AG04450 (cell line): ENCODE data around the gene FMO2. TPM values are rescaled to one million over a fixed set of nuclear protein-coding genes. Genes with fewer than 3 reads are reported as not detected.

Experiments used
- CTCF ChIA-PET: fragments of 300-600, 350-600 bp; formaldehyde crosslinking; extraction: SDS; loops from one replicate; lab custom pipeline; 2022; ENCODE audit warnings: antibody characterized with exemption, inconsistent platforms; lab: Charles Lee
- POLR2A ChIA-PET: fragments of 350-600 bp; formaldehyde crosslinking; extraction: SDS; loops from one replicate; lab custom pipeline; 2021; ENCODE audit warnings: antibody characterized with exemption, inconsistent platforms; lab: Yijun Ruan, JAX
- DNase-seq: peaks from one replicate; pipeline ENCODE4 v3.0.0-alpha.2; 2011; ENCODE audit warnings: low read depth, low spot score
- H3K27ac ChIP-seq: one replicate; pipeline ENCODE4 v1.5.1; 2012; ENCODE audit warnings: low read depth, low read length, control low read depth
- H3K27me3 ChIP-seq: one replicate; pipeline ENCODE4 v1.6.0; 2012; ENCODE audit warnings: low read length; ENCODE audit not compliant: control insufficient read depth, insufficient read depth
- H3K4me3 ChIP-seq: 2 replicates; pipeline ENCODE4 v1.5.1; 2011; ENCODE audit warnings: mild to moderate bottlenecking, low read depth, low read length, control low read depth
- H3K9me3 ChIP-seq: 2 replicates; pipeline ENCODE4 v1.5.1; 2012; ENCODE audit warnings: low read length; ENCODE audit not compliant: control insufficient read depth, insufficient read depth
- polyA plus RNA-seq: library from polyadenylated mRNA; depleted of rRNA; stranded (reverse); fragments of >200 nt; gene quantifications from 2 replicates; pipeline ENCODE4 v1.2.3, GENCODE V29; 2011
- TF ChIP-seq, protein P1 (sequence below): IDR thresholded peaks from 2 replicates; pipeline ENCODE4 v1.5.1; 2011; ENCODE audit warnings: low read depth, low read length, control low read depth, inconsistent platforms

Gene FMO2
- polyA plus RNA-seq, 1 experiment, result 2.6 TPM

DNA sequence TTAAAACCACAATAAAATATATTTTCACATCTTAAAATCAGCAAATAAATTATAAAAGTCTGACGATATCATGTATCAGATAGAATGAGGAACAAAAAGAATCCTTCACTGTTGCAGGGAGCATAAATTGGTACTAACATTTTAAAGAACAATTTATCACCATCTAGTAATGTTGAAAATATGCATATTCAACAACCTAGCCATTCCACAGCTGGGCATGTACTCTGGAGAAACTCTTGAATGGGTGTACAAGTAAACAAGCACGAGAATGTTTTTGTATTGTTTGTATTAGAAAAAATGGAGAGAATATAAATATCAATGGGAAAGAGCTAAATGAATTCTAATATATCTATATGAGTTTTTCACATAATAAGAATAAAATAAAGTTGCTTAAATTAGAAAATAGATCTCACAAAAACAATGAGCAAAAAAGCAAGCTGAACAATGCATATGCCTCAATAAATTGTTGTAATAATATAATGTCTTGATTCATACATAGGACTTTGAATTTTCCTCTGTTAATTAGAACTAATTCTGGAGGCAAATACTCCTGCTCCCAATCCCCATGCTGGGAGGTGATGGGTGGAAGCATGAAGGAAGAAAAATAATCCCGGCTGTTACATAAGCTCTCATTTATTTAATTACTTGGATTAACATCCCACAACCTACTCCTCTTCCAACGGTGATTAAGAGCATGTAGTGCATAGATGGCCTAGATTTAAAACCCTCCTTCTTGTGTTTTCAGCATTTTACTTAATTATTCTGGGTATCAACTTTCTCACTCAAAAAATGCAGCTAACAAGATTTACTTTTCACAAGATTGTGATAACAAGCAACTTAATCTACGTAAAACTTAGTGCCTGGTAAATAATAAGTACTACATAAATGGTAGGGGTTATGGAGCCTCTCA lies 5.5 kb upstream of the FMO2 start:
- ChIA-PET POLR2A (no interaction called here), CTCF (interaction anchor here (1.1 to 1.4 kb wide), 2 partner anchors 10 to 66 kb away, joined by 3 to 6 read pairs; no protein-coding TSS in a partner anchor)
- no peak for DNase-seq
- no peak overlapping the region for H3K4me3 ChIP-seq
- H3K27ac ChIP-seq, result no peak overlapping the region
- TF ChIP-seq, protein P1, sequence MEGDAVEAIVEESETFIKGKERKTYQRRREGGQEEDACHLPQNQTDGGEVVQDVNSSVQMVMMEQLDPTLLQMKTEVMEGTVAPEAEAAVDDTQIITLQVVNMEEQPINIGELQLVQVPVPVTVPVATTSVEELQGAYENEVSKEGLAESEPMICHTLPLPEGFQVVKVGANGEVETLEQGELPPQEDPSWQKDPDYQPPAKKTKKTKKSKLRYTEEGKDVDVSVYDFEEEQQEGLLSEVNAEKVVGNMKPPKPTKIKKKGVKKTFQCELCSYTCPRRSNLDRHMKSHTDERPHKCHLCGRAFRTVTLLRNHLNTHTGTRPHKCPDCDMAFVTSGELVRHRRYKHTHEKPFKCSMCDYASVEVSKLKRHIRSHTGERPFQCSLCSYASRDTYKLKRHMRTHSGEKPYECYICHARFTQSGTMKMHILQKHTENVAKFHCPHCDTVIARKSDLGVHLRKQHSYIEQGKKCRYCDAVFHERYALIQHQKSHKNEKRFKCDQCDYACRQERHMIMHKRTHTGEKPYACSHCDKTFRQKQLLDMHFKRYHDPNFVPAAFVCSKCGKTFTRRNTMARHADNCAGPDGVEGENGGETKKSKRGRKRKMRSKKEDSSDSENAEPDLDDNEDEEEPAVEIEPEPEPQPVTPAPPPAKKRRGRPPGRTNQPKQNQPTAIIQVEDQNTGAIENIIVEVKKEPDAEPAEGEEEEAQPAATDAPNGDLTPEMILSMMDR, result no peak
- H3K27me3 ChIP-seq, result no peaks in the 10 kb centered on the region
- no peaks in the 10 kb centered on the region for H3K9me3 ChIP-seq

DNA sequence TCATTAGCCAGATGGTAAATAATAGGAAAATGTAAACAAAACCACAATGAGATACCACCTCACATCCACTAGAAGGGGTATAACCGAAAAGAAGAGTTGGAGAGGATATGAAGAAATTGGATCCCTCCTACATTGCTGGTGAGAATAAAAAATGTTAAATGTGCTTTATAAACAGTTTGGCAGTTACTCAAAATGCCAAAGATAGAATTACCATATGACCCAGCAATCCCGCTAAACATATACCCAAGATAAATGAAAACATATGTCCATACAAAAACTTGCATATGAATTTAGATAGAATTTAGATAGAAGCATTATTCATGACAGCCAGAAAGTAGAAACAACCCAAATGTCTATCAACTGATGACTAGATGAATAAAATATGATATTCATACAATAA lies 4.4 kb upstream of the FMO2 start:
- CTCF ChIA-PET, result interaction anchor here (1.4 kb wide), 1 partner anchor 9 kb away, joined by 6 read pairs; no protein-coding TSS in a partner anchor
- no peaks in the 10 kb centered on the region for H3K9me3 ChIP-seq
- no peak overlapping the region for H3K4me3 ChIP-seq
- POLR2A ChIA-PET, result no interaction called here
- no peaks in the 10 kb centered on the region for H3K27me3 ChIP-seq
- no peak overlapping the region for H3K27ac ChIP-seq
- TF ChIP-seq, protein P1, result no peak
- DNase-seq, result no peak

- Histone ChIP-seq H3K27ac (no peak overlapping the region), H3K9me3 (no peaks in the 10 kb centered on the region), H3K27me3 (no peaks in the 10 kb centered on the region), H3K4me3 (no peak overlapping the region)
- TF ChIP-seq, protein P1, result peak; percentile 77
- ChIA-PET CTCF (interaction anchor here (0.6 to 1.5 kb wide), 17 partner anchors 9 to 222 kb away, joined by 3 to 20 read pairs (median 6); no protein-coding TSS in a partner anchor), POLR2A (no interaction called here)
- peak; percentile 20 for DNase-seq
Measured at GRCh38 chr1:171188388-171189266, 3.5 kb downstream of the FMO2 start.

DNA sequence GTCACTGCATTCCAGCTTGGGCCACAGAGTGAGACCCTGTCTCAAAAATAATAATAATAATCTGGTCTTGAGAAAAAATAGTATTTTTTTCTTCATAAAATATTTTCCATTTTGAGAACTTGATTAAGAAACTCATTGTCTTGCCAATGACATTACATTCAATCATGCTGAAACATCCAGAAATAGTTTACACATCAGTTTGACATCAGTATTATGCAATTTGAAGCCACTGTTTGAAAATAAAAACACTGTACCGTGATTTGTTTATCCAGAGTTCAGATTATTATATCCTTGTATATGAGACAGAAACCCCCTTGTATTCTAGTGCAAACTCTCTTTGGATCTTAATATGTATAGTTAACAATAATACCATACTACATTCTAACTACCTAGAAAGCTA lies 6.9 kb downstream of the FMO2 start:
- no peak overlapping the region for H3K27ac ChIP-seq
- H3K4me3 ChIP-seq, result no peak overlapping the region
- H3K27me3 ChIP-seq, result no peaks in the 10 kb centered on the region
- TF ChIP-seq, protein P1, result no peak
- ChIA-PET POLR2A (no interaction called here), CTCF (interaction anchor here (0.6 to 1.1 kb wide), 4 partner anchors 18 to 225 kb away, joined by 3 to 6 read pairs (median 3); no protein-coding TSS in a partner anchor)
- no peak for DNase-seq
- H3K9me3 ChIP-seq, result no peaks in the 10 kb centered on the region
